ENCODE results near the gene THUMPD1.

Gene THUMPD1

GRCh38 chr16:20747030-20747816 lies 5.6 kb upstream of the THUMPD1 start:
- no peak for TF ChIP-seq CTCF (IDR thresholded peaks at IDR 0.05; ENCODE audit: insufficient read depth, low read length, poor library complexity, severe bottlenecking)
- H3K27me3 ChIP-seq (replicated peaks; ENCODE audit: control insufficient read depth, insufficient read depth, low read length) = no peaks in the 10 kb centered on the region
- no peak for DNase-seq (ENCODE audit: extremely low read depth, insufficient read length)
- no peak overlapping the region for H3K4me3 ChIP-seq (replicated peaks; ENCODE audit: low read depth, low read length)
- no peaks in the 10 kb centered on the region for H3K36me3 ChIP-seq (ENCODE audit: control insufficient read depth, insufficient read depth, low read length)

- no peak overlapping the region for H3K4me3 ChIP-seq (replicated peaks; ENCODE audit: low read depth, low read length)
- H3K36me3 ChIP-seq (ENCODE audit: control insufficient read depth, insufficient read depth, low read length) = no peaks in the 10 kb centered on the region
- H3K27me3 ChIP-seq (replicated peaks; ENCODE audit: control insufficient read depth, insufficient read depth, low read length) = no peaks in the 10 kb centered on the region
- TF ChIP-seq CTCF (IDR thresholded peaks at IDR 0.05; ENCODE audit: insufficient read depth, low read length, poor library complexity, severe bottlenecking) = no peak
- no peak for DNase-seq (ENCODE audit: extremely low read depth, insufficient read length)
These were observed 4.8 kb upstream of the THUMPD1 start for GRCh38 chr16:20746461-20746860.

GRCh38 chr16:20744922-20745440 lies 3.4 kb upstream of the THUMPD1 start:
- H3K27me3 ChIP-seq (replicated peaks; ENCODE audit: control insufficient read depth, insufficient read depth, low read length) = no peaks in the 10 kb centered on the region
- no peak for TF ChIP-seq CTCF (IDR thresholded peaks at IDR 0.05; ENCODE audit: insufficient read depth, low read length, poor library complexity, severe bottlenecking)
- no peak for DNase-seq (ENCODE audit: extremely low read depth, insufficient read length)

GRCh38 chr16:20743591-20743990 lies 2.0 kb upstream of the THUMPD1 start:
- TF ChIP-seq CTCF (IDR thresholded peaks at IDR 0.05; ENCODE audit: insufficient read depth, low read length, poor library complexity, severe bottlenecking) = no peak
- no peaks in the 10 kb centered on the region for H3K27me3 ChIP-seq (replicated peaks; ENCODE audit: control insufficient read depth, insufficient read depth, low read length)
- no peak for DNase-seq (ENCODE audit: extremely low read depth, insufficient read length)
- no peaks in the 10 kb centered on the region; the same call in 1 of the 2 replicates for H3K36me3 ChIP-seq (ENCODE audit: control insufficient read depth, insufficient read depth, low read length)
- no peak overlapping the region for H3K4me3 ChIP-seq (replicated peaks; ENCODE audit: low read depth, low read length)

More at GRCh38 chr16:20744922-20745440, 3.4 kb upstream of the THUMPD1 start:
- Histone ChIP-seq H3K4me3 (replicated peaks; ENCODE audit: low read depth, low read length) (no peak overlapping the region), H3K36me3 (ENCODE audit: control insufficient read depth, insufficient read depth, low read length) (no peaks in the 10 kb centered on the region)

GRCh38 chr16:20740901-20741521 lies 607 bp downstream of the THUMPD1 start:
- no peaks in the 10 kb centered on the region for H3K27me3 ChIP-seq (replicated peaks; ENCODE audit: control insufficient read depth, insufficient read depth, low read length)
- TF ChIP-seq CTCF (IDR thresholded peaks at IDR 0.05; ENCODE audit: insufficient read depth, low read length, poor library complexity, severe bottlenecking) = no peak
- peaks cover 2% of the 10 kb centered on the region for H3K36me3 ChIP-seq (ENCODE audit: control insufficient read depth, insufficient read depth, low read length)
- peak; percentile 91 for DNase-seq (ENCODE audit: extremely low read depth, insufficient read length)
- peak overlapping the region; percentile 98 for H3K4me3 ChIP-seq (replicated peaks; ENCODE audit: low read depth, low read length)
